NCI-H1417 (cell line): ENCODE measurements around the gene LRRC3.

Source experiments
- DNase-seq, 3 experiments: peaks; one replicate each; lab custom pipeline; 2025; lab: John Stamatoyannopoulos, UW

The LRRC3 gene

DNA sequence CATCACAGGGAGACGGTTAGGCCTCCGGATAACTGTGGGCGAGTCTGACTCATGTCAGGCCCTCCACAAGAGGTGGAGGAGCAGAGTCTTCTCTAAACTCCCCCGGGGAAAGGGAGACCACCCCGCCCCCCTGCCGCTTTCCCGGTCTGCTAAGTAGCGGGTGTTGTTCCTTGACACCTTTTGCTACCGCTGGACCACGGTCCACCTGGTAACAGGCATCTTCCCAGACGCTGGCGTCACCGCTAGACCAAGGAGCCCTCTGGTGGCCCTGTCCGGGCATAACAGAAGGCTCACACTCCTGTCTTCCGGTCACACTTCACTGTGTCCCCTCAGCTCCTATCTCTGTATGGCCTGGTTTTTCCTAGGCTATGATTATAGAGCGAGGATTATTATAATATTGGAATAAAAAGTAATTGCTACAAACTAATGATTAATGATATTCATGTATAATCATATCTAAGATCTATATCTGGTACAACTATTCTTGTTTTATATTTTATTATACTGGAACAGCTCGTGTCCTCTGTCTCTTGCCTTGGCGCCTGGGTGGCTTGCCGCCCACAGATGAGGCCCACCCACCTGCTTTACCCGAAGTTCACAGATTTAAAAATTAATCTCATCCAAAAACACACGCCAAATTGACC is 24.4 kb downstream of the LRRC3 start:
- DNase-seq = peak in 1 of 3 experiments; percentile 52

DNA sequence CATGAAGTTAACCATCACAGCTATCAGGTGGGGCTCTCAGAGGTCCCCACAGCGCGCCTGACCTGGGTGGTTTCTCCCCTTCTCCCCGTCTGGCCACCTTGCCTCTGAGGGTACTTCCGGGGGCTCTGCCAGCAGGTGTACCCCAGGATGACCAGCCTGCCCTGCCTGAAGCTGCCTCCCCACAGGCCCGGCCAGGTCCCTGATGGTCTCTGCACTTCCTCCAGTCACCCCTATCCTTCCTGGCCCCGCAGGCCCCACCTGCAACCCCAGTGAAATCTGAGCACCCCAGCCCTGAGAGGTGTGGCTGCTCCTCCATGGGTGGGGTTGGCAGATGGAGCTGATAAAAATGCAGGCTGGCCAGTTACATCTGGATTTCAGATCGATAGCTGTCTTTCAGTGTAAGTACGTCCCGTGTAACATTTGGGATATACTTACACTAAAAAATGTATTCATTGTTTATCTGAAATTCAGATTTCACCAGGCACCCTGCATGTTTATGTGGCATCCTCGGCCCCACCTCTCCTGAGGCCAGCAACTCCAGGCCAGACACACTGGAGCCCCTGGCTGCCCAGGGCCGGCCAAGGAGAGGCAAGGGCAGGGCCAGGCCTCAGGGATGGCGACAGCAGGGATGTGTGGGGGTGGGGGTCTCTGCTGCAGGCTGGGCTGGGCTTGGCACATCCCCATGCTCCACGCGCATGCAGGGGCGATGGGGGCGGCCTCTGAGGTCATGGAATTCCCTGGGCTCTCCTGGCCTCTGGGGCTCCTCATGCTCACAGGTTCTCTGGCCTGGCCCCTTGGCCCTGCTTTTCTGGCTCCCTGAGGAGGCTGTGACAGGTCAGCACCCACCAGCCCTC is 25.1 kb downstream of the LRRC3 start:
- DNase-seq = no peak

DNA sequence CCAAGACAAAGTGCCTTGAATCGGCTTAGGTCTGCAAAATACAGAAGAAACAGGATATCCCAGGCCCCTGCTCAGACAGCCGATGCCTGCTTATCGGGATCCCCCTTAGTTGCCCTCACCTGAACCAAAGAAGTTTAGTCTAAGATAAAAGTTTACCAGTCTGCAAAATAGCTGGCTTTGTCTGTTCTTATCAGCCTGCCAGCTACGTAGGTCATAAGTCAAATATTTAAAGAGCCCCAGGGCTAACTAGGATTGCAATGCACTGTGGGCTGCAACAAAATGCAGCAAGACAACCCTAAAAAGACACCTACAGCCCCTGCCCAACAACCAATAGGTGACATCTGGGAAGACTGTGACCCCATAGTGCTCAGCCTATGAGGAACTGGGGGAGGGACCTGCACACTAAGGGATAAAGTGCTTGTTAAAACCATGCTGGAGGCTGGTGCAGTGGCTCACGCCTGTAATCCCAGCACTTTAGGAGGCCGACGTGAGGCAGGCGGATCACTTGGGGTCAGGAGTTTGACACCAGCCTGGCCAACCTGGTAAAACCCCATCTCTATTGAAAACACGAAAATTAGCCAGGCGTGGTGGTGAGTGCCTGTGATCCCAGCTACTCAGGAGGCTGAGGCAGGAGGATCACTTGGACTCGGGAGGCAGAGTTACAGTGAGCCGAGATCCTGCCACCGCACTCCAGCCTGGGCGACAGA is 27.4 kb downstream of the LRRC3 start:
- DNase-seq = no peak

DNA sequence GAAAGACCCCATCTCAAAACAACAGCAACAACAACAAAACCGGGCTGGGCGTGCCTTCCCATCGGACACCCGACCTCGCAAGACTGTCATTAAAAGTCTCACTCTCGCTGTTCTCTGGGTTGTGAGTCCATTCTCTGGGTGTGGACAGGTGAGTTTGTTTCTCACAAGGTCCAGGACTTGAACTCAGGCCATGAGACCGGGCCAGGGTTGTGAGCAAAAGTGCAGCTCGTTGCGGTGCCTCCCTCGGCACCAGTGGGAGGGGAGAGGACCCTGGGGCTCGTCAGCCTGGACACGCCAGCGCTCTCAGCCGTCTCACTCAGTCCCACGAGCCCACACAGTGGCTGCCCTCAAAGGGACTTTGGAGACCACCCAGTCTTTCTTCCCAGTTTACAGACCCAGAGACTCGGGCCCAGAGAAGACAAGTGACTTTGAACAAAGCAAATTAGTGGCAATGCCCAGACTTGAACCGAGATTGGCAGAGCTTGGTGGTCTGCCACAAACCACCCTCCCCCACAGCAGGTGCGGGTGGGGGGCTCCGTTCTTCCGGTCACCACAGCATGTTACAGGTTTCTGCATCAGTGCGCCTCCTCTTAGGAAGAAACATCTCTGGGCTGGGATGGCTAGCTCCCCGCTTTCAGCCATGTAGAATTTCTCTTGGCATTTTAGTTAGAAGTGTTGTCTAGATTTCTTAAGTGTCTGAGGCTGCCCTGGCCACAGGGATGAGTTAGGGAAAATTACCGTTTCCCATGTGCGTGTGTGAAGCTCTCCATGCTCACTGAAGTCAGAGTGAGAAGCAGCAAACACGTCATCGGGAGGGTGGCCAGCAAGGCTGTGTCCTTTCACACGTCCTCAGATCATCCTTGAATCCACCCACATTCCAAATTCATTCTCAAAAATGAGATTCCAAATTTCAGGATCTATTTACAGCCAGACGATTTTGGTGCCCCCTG is 28.3 kb downstream of the LRRC3 start:
- DNase-seq = no peak

DNA sequence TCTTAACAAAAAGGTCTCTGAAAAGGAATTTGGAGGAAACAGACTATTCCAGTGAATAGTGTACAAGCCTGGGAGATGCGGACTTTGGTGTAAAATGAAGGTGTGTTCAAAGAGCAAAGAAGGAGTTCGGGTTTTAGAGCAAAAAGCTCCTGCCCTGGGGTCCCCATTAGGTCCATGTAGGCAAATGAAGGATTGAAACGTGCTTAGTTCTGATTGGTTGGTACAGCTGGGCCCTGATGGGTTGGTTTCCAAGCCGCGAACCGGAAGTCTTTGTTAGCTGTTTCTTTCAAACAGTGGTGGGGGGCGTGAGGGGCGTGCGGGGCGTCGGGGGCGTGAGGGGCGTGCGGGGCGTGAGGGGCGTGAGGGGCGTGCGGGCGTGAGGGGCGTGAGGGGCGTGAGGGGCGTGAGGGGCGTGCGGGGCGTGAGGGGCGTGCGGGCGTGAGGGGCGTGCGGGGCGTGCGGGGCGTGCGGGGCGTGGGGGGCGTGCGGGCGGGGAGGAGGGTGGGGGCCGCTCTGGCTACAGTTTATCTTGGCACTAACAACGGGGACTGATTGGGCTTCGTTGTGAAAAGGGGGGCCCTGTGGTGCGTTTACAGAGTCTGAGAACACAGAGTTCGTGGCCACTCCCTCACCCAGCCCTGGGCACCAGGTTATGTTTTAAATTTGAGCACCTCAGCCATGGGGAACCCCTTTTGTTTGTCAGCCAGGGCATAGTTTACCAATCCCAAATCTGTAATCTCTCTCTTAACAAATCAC is 29.4 kb downstream of the LRRC3 start:
- no peak for DNase-seq

DNA sequence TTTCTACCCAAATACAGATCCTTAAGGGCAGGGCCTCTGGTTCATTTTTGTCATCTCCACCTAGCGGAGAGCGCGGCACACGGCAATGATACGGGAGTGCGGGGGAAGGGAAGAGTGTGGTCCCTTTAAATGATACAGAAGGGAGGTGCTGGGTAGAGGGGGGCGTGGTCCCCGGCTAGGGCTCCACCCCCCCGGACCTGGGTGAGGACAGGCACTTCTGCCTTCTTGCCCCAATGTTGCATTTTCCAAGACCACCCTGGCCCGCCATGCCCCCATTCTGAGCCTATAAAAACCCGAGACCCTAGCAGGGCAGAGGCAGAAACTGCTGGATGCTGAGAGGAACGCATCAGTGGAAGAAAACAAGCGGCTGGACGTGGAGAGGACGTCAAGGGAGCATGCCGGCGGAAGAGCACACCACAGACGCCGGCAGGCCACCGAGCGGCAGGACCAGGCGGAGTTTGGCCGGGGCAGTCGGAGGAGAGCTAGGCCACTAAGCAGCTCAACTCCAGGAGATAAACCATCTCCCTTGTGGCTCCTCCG is 30.0 kb downstream of the LRRC3 start:
- DNase-seq = peak in 1 of 3 experiments; percentile 28

DNA sequence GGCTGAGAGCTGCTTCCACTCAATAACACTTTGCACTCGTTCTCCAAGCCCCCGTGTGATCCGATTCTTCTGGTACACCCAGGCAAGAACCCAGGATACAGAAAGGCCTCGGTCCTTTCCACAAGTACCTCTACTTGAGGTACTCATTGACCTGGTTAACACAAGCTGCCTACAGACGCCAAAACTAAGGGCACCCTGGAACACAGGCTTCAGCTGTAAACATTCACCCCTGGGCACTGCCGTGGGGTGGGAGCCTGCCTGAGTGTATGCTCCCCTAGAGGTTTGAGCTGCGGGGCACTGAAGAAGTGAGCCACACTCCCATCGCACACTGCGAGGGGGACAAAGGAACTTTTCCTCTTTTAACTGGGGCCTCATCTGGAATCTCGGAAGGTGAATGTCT is 30.5 kb downstream of the LRRC3 start:
- DNase-seq = no peak

DNA sequence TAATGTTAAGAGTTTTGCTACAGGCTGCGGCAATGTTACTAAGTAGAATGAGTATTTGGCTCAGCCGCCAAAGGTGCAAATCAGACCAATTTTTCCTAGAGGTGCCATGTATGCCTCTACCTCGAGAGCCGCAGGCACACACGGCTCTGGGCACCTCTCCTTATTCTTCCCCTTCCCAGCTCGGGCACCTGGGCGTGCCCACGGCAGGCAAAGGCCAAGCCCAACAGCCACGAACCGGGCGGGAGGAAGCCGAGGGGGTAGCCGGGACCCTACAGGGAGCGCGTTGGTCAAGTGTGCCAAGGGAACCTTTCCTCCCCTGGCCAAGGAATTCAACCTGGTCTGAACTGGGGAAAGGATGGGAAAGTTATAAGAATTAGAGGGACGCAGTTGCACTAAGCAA is 31.0 kb downstream of the LRRC3 start:
- DNase-seq = no peak

DNA sequence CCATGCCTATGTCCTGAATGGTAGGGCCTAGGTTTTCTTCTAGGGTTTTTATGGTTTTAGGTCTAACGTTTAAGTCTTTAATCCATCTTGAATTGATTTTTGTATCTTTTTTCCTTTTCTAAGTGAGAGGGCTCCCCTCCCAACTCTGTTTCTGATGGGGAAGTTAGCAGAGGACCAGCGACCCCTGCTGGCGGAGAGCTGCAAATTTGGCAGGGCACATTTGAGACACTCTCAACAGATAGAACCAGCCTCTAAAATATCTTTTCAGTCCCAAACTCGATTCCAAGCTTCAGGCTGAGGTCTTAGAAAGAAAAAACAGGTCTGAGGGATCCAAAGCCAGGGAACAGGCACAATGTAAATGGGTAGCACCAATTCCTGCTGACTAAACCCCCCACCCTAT is 32.5 kb downstream of the LRRC3 start:
- DNase-seq = no peak

DNA sequence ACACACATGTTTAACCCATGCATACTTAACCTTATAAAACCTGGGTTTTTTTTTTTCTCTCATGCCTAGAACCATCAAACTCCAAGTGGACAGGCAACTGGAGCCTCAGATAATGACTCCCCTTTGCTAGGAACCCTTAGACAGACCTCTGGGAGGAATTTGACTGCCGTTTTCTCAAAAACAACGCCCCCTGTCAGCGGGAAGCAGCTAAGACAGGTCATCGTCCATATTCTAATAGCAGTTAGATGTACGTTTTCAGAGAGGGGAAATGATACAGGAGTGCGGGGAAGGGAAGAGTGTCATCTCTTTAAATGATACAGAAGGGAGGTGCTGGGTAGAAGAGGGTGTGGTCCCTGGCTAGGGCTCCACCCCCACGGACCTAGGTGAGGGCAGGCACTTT is 34.7 kb downstream of the LRRC3 start:
- no peak for DNase-seq

DNA sequence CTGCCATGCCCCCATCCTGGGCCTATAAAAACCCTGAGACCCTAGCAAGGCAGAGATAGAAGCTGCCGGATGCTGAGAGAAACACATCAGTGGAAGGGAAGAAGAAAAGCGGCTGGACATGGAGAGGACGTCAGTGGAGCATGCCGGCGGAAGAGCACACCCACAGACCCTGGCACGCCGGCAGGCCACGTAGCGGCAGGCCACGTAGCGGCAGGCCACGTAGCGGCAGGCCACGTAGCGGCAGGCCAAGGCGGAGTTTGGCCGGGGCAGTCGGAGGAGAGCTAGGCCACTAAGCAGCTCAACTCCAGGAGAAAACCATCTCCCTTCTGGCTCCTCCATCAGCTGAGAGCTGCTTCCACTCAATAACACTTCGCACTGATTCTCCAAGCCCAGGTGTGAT is 35.1 kb downstream of the LRRC3 start:
- DNase-seq = no peak

DNA sequence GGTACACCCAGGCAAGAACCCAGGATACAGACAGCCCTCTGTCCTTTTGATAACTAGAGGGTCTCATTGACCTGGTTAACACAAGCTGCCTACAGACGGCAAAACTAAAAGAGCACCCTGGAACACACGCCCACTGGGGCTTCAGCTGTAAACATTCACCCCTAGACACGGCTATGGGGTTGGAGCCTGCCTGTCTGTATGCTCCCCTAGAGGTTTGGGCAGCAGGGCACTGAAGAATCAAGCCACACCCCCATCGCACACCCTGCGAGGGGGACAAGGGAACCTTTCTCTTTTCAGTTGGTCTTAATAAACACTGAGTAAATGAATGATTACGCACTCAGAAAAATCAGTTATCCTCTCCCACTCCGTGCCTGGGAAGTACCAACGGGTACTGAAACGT is 35.5 kb downstream of the LRRC3 start:
- no peak for DNase-seq

DNA sequence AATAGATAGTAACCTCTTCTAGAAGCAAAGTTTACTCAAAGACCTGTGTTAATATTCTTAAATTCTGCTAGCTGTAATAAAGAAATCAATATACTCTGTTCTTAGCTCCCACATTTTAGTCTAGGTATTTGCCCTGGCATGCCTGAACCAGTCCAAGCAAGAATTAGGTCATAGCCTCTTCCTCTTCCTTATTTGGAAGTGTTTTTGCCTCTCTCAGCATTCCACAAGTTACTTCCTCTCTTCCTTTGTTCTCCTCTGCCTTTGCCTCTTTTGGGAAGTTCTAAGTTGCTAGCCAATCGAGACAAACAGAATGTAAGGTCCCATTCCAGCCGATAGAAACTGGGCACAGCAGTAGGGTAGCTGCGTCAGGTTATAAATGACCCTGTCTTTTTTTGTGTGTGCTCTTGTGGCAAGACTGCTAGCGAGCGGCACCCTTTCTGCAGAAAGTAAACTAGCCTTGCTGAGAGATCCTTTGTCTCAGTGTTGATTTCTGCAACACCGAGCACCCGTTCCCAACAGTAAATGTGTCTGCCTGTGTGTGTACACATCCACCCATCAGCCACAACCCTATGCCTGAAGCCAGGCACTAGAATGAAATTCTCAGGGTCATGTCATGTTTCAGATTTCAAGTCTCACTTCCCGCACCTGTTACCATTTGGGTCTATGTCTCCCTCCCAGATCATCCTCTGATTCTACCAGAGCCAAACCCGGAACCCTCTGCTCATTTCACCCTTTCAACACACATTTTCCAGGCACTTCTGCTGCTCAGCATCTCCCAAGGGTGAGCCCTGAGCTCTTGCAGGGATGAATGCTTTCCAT is 37.5 kb downstream of the LRRC3 start:
- no peak for DNase-seq

DNA sequence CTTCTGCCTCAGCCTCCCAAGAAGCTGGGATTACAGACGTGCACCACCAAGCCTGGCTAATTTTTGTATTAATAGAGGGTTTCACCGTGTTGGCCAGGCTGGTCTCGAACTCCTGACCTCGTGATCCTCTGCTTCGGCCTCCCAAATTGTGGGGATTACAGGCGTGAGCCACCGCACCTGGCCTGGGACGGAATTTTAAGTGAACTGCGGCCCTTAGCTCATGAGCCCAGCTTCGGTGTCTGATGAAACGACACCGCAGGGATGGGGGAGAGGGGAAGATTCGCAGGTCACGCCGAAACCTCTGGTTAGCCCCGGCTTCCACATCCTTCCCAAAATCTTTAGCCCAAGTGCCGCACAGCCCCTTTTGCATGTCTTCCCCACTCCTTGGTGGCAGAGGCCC is 39.1 kb downstream of the LRRC3 start:
- DNase-seq = no peak

DNA sequence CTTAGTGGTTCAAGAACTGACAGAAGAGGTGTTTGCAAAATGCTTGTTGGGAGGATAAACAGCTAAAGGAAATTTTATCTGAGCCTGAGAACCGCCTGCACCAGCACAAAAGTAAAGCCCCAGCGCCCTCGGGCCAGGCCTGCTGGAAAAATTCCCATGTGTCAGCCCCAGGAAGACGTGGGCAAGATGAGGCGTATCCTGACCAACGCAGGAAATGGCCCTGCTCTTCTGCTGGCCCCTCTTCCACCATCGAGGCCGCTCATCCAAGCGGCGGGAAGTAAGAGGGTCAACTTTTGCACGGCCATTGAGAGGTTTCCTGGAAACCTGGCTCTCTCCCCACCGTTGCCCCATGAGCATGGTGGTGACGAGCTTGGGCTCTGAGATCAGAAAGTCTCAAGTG is 39.6 kb downstream of the LRRC3 start:
- no peak for DNase-seq

DNA sequence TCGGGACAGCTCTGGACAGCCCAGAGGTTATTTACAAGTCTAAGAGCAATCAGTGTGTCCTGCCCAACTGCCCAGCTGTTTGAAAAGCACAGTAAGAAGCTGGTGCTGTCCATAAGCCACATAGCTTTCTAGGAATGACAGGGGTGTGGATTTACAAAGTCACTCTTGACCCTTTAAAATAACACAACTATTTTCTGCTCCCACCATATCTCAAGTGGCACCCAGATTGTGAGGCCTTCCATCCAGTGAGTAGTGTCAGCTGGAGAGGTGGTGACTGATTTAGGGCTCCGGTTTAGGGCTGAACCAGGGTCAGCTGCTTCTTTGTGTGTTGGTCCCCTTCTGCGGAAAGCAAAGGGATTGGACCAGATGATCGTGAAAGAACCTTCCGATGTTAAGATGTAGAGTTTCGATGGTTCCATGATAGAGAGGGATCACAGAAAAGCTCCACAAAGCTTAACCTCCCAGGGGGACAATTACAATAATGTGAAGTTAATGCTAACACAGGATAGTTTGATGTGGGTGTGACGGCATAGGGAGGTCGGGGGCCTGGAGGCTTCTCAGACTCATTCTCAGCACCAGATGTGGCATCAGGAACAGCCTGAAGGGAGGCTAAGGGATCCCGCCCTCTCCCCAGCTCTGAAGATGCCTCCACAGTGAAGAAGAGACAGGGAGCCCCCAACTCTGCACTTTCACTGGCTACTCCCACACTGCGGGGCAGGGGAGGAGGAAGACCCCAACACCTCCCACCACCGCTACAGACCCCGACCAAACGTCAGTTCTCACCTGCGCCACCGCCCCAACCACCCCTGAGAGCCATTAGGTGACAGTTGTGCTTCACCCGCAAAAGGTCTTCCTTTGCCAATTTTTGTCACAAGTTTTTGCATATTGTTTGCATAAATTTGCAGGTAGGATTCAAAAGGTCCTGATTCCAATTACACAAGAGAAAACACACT is 40.6 kb downstream of the LRRC3 start:
- DNase-seq = no peak

DNA sequence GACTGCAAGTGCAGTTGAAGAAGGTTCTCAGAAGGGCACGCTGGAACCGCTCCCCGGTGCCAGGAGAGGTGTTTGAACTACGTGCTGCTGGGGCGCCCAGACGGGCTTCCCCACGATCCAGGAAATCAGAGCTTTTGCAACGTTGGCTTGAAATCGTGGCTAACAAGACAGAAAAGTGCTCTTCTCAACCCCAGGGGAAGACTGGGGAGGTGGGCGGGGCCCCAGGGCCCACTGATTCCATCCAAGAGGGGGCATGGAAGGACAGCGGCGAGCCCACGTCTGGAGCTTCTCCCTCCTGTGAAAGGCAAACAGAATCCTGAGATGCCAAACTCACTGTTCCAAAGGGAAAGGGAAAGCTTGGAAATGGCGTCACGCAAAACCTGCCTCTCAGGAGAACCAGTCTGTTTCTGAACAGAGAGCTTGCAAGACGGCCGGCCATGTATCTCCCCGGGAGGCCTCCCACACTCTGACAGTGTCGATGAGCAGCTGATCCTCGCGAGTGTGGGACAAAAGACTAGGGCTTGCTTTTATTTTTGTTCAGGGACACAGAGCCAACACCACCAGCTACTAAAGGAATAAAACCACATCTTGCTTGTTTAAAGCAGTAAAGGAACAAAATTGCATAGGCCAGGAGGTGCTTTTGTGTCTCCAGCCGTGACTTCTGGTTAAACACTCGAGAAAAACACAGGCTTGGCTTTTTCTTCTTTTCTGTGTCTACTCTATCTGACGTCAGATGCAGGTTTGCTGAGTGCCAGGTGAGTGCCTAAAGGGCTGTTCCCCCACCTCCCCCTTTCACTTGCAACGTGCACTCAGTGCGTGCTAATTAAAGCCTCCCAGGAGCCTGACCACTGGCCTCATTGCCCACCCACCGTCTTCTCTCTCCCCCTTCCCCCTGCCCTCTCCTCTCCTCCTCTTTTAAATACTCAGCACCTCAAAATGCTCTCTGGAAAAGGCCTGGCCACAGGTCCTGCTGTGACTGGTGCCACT is 41.5 kb downstream of the LRRC3 start:
- peak; percentile 85 to 94 (median 85) for DNase-seq
